Measurements from ENCODE around the gene TIMM17B. TPM values are rescaled to one million over a fixed set of nuclear protein-coding genes. Genes with fewer than 3 reads are reported as not detected.

TIMM17B gene
- total RNA-seq, 1 donor: 39.3 TPM

DNA sequence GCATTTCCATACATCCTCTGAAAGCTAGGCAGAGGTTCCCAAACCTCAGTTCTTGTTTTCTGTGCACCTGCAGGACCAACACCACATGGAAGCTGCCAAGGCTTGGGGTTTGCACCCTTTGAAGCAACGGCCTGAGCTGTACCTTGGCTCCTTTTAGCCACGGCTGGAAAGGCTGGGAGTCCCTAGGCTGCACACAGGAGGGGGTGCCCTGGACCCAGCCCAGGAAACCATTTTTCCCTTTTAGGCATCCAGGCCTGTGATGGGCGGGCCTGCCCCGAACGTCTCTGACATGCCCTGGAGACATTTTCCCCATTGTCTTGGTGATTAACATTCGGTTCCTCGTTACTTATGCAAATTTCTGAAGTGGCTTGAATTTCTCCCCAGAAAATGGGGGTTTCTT, 44.7 kb downstream of the TIMM17B start:
- no peak for DNase-seq (ENCODE audit: low read depth)
- TF ChIP-seq, protein P1, sequence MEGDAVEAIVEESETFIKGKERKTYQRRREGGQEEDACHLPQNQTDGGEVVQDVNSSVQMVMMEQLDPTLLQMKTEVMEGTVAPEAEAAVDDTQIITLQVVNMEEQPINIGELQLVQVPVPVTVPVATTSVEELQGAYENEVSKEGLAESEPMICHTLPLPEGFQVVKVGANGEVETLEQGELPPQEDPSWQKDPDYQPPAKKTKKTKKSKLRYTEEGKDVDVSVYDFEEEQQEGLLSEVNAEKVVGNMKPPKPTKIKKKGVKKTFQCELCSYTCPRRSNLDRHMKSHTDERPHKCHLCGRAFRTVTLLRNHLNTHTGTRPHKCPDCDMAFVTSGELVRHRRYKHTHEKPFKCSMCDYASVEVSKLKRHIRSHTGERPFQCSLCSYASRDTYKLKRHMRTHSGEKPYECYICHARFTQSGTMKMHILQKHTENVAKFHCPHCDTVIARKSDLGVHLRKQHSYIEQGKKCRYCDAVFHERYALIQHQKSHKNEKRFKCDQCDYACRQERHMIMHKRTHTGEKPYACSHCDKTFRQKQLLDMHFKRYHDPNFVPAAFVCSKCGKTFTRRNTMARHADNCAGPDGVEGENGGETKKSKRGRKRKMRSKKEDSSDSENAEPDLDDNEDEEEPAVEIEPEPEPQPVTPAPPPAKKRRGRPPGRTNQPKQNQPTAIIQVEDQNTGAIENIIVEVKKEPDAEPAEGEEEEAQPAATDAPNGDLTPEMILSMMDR (IDR thresholded peaks at IDR 0.05; ENCODE audit: insufficient read depth, low read depth, low read length): no peak
- H3K4me3 ChIP-seq (ENCODE audit: low read depth, low read length): no peak overlapping the region

DNA sequence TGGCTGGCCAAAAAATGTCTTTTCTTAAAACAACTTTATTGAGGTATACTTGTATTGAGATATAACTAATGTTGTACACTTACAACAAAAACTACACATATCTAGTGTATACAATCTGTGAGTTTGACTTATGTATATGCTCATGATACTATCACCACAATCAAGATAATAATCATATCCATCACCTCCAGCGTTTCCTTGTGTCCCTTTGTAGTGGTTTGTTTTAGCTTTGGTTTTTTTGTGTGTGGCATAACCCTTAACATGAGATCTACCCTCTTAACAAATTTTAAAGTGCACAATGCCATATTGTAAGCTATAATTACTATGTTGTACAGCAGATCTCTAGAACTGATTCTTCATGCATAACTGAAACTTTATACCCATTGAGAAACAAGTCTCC, 48.7 kb downstream of the TIMM17B start:
- H3K4me3 ChIP-seq (ENCODE audit: low read depth, low read length): no peak overlapping the region
- no peak for DNase-seq (ENCODE audit: low read depth)
- TF ChIP-seq, protein P1 (IDR thresholded peaks at IDR 0.05; ENCODE audit: insufficient read depth, low read depth, low read length): no peak

Other genes with a start within 250 kb of the TIMM17B start
- gene WAS, start 214.0 kb downstream of the TIMM17B start, total RNA-seq: under 0.01 TPM in 1 of 2 replicates, not detected in the other
- gene SUV39H1, start 201.0 kb downstream of the TIMM17B start, total RNA-seq: 4.8 and 5.6 TPM in 2 replicates
- not detected in 2 replicates for gene GLOD5, start 136.0 kb downstream of the TIMM17B start, total RNA-seq
- gene GATA1, start 111.2 kb downstream of the TIMM17B start, total RNA-seq: not detected in 2 replicates
- 22.5 and 29.4 TPM in 2 replicates for gene HDAC6, start 95.7 kb downstream of the TIMM17B start, total RNA-seq
- not detected in 2 replicates for gene ERAS, start 71.3 kb downstream of the TIMM17B start, total RNA-seq
- 0.32 TPM in 1 of 2 replicates, not detected in the other for gene PCSK1N, start 62.2 kb downstream of the TIMM17B start, total RNA-seq
- 27.2 and 38.3 TPM in 2 replicates for gene PQBP1, start 162 bp upstream of the TIMM17B start, total RNA-seq
- gene SLC35A2, start 13.9 kb upstream of the TIMM17B start, total RNA-seq: 17.1 and 25.5 TPM in 2 replicates
- gene PIM2, start 21.3 kb upstream of the TIMM17B start, total RNA-seq: 4.5 and 12.5 TPM in 2 replicates
- gene OTUD5, start 59.8 kb upstream of the TIMM17B start, total RNA-seq: 24.2 and 28.5 TPM in 2 replicates
- 0.32 and 2.6 TPM in 2 replicates for gene KCND1, start 74.1 kb upstream of the TIMM17B start, total RNA-seq
- 14.2 and 14.5 TPM in 2 replicates for gene GRIPAP1, start 104.5 kb upstream of the TIMM17B start, total RNA-seq
- 37.1 and 45.1 TPM in 2 replicates for gene TFE3, start 145.6 kb upstream of the TIMM17B start, total RNA-seq
- 0.86 and 0.97 TPM in 2 replicates for gene CCDC120, start 161.2 kb upstream of the TIMM17B start, total RNA-seq
- gene PRAF2, start 176.2 kb upstream of the TIMM17B start, total RNA-seq: 12.6 and 15.1 TPM in 2 replicates
- 46.6 and 56.0 TPM in 2 replicates for gene WDR45, start 182.1 kb upstream of the TIMM17B start, total RNA-seq
- 13.0 and 15.5 TPM in 2 replicates for gene GPKOW, start 226.0 kb upstream of the TIMM17B start, total RNA-seq

Measured in fibroblast of villous mesenchyme (primary cell).